Left renal cortex interstitium (tissue), 4 donors: ENCODE measurements around the gene GRK1. TPM values are rescaled to one million over a fixed set of nuclear protein-coding genes. Genes with fewer than 3 reads are reported as not detected.
"Not testable (repeated sequence)": the region's sequence is repeated elsewhere in the genome, so short reads cannot be mapped to it uniquely, and the experiment has no call there.

Experiments
- DNase-seq, 4 donors: peaks; one replicate each; pipeline ENCODE4 v3.0.0-alpha.2; 2013; ENCODE audit warnings: low read depth in 4 of 4, low spot score in 2 of 4, missing footprints in 1 of 4
- polyA plus RNA-seq, 4 donors: library from polyadenylated mRNA; unstranded; fragments of 120-200 nt; gene quantifications; one replicate each; pipeline ENCODE4 v1.2.1, GENCODE V29; 2013; ENCODE audit not compliant: insufficient read length in 4 of 4

Gene GRK1
- polyA plus RNA-seq, 4 donors = 0.11 to 0.19 (median 0.15) TPM

DNA sequence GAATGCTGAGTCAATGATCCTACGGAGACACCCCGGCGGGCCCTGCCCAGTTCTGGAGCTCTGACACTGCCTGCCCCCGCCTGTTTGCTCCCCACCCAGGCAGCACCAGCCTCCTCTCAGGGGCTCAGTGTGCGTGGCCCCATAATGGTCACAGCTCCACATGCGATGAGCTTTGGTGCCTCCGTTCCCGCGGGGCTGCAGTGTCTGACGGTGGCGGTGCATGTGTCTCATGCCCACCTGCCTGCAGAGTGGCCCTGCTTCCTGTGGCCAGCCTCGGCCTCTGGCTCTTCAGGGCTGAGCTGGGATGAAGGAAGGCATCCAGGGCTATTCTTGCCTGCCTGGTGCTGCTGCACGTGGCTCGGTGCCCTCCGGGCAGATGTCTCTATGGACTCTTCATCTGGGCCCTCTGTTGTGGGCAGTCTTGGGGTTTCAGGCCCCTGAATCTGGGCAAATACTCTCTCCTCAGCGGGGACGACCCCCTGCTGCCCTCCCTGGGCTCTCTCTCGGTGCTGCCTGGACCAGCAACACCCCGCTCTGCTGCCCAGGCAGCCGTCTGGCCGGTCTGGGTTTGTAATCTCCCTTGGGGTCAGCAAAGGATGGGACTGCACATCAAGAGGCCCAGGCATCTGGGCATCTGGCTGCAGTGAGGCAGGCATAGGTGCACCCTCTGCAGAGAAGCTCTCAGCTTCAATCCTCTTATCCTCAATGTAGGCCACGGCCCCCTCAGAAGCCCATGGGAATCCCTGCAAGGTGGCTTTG lies 72.7 kb downstream of the GRK1 start:
- no peak for DNase-seq

DNA sequence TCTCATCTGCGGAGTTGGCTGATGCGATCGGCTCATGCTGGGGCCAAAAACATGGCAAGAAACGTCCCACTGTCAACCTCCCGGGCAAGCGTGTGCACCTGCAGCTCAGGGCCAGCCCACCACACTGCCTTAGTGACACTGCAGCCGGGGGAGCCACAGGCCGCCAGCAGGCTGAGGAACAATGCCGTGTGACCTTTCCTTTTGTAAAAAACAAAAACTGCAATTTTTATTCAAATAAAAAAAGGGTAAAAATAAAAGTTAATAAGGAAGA lies 73.2 kb downstream of the GRK1 start:
- no peak for DNase-seq

DNA sequence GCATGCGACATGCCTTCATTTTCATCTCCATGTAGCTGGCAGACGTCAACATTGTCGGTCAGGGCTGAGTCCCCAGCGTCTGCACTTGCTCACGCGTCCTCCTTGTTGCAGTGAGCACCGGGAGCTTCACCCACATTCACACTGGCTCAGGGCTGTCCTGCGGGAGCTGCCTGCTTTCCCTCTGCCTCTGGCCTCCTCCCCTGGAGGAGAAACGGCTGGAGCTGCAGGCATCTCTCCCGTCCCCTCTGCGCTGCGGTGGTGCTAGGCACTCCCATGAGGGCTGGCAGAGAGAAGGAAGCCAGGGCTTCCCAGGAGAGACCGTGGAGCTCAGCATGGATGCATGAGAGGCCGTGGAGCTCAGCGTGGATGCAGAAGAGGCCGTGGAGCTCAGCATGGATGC lies 73.6 kb downstream of the GRK1 start:
- no peak for DNase-seq

DNA sequence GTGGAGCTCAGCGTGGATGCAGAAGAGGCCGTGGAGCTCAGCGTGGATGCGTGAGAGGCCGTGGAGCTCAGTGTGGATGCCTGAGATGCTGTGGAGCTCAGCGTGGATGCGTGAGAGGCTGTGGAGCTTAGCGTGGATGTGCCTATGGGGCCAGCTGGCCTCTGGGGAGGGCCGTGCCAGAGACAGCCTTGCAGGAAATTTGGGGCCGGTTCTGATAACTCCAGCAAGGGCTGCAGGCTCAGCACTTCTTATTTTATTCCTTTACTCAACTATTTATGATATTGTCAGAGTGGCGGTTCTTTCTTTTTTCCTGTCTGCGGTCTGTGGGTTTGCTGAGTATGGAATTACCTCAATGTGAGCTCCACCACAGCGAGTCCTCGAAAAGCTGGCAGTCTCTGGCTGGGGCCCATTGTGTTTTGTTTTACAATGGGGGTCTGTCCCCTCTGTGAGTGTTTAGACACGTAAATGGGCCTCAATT lies 74.2 kb downstream of the GRK1 start:
- no peak for DNase-seq

DNA sequence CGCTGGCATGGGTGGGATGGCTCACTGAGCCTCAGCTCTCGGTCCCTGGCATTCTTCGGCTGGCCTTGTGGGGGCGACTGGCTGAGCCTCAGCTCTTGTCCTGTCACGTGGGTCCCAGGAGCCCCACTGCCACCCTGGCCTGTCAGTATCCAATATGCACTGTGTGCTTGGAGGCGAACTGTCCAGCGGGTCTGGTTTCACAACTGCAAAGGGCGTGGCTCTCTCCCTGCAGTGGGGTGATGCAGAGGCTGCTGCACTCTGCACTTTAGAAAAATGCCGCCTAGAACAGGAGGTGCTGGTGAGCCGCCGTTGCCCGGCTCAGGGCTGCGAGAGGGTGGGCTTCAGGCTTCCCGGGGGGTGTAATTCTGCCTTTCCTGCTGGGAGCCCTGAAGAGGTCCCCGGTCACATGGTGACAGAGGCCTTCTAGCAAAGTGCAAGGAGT lies 75.0 kb downstream of the GRK1 start:
- DNase-seq = peak in 2 of 4 donors; percentile 45 to 51

DNA sequence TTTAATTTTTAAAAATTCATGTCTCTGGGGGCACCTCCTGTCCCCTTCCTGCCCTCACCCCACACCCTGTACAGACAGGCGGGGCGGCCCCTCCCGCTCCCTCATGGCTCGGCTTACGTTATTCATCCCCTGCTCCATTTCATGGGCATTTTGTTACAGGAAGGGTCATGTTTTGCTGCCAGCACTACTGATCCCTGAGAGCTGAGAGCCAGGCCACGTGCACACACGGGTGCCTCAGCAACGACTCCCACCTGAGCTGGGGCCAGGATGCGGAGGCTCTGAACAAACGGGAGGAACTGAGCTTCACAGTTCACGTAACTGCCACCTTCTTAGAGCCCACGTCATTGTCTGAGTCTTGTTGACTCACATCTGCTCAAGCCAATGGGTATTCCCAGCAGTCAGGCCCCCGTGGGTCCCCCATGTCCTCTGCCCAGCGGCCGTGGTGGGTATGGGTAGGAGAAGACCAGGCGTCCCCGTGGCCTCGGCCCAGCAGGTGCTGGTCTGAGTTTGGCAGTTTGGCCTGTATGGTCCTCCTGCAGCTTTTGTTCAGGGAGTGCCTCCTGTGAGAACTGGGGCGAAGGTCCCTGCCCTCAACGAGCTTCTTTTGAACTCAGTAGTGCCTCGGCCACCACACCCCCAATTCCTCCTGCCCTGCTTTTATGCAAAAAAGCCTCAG lies 75.6 kb downstream of the GRK1 start:
- DNase-seq = peak in 1 of 4 donors; percentile 29

DNA sequence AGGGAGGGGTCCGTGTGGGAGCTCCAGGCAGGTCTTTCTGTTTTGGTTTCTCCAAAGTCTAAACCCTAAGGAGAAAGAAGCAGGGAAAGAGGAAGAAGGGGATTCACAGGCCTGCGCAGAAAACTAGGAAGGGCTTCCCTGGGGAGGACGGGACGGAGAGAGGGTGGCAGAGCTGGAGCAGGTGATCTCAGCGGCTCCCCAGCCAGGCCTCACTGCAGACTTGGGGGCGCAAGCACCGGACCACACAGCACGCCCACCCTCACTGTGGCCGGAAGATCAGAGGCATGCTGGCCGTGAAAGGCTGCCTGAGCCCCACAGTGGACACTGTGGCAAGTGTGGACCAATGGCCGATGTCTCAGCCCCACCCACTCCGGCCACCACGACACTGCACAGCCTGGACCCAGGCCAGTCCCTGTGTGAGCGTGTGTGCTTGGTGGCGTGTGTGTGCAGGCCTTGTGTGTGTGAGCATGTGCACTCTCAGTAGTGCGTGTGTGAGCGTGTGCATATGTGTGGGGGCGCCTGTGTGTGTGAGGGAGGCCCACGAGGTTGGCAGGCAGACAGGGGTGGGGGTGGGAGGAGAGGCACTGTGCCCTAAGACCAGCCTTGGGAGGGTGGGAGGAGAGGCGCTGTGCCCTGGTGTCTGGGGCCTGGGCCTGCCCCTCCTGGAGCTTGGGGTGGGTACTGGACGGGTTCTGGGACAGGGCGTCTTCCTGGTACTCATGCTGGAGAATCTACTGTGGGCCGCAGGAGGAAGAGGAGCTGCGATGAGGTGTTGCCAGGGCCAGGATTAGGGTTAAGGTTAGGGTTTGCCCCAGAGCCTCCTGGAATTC lies 76.6 kb downstream of the GRK1 start:
- DNase-seq = no peak

DNA sequence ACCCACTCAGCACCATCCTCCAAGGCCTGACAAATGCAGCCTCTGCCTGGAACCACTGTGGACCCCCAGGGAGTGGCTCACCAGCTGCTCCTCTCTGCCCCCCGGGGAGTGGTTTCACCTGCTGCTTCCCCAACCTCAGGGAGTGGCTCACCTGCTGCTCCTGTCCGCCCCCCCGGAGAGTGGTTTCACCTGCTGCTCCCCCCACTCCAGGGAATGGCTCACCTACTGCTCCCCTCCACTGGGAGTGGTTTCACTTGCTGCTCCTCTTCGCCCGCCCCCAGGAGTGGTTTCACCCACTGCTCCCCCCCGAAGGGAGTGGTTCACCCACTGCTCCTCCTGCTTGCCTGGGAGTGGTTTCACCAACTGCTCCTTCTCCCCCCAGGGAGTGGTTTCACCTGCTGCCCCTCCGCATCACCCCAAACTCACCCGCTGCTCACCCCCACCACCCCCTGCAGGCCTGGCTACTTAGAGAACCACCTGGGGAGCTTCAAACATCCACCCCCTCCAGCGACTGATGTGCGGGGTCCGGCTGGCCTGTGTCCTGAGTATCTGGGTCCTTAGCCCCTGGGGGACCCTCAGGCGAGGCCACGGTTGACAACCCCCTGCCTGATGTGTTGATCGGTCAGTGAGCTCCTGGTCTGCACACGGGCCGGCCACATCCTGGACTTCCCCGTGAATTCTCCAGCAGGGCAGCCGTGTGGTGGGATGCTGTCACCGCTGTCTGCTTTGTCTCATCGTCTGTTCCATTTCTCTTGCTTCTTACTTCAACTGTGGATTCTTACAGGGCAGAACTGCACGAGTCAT lies 77.4 kb downstream of the GRK1 start:
- DNase-seq = no peak

DNA sequence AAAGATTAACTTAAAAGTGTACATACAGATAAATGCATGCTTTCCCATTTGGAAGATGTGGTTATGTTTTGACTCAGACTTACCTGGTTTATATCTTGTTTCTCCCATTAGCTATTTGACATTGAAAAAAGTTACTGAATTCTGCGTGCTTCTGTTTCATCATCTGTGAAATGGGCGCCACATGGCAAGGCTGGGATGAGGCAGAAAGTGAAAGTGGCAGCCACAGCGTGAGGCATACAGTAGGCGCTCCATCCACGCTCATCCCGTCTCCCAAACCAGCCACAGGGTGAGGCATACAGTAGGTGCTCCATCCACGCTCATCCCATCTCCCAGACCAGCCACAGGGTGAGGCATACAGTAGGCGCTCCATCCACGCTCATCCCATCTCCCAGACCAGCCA lies 78.0 kb downstream of the GRK1 start:
- no peak for DNase-seq

DNA sequence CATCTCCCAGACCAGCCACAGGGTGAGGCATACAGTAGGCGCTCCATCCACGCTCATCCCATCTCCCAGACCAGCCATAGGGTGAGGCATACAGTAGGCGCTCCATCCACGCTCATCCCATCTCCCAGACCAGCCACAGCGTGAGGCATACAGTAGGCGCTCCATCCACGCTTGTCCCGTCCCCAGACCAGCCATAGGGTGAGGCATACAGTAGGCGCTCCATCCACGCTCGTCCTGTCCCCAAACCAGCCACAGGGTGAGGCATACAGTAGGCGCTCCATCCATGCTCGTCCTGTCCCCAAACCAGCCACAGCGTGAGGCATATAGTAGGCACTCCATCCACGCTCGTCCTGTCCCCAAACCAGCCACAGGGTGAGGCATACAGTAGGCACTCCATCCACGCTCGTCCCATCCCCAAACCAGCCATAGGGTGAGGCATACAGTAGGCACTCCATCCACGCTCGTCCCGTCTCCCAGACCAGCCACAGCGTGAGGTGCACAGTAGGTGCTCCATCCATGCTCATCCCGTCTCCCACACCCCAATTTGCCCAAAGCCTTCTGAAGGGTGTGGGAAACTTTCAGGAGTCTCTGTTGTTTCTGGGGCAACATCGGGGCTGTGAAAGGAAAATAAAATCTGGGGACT lies 78.6 kb downstream of the GRK1 start:
- not testable (repeated sequence) for DNase-seq

DNA sequence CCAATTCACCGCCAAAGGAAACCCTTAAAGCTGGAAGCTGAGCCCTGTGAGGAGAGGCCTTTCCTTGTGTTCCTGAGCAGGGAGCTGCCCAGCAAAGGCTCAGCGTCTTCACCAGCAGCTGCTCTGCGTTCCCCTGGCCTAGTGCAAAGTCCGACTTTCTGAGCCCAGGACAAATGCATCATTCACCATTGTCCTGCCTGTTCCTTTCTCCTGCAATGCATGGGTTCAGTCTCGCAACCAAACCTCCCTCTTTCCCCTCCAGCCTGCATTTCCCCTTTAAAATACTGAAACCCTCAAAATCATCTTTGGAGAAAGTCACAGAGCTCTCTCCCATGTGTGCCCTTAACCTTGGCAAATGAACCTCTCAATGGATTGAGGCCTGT lies 79.1 kb downstream of the GRK1 start:
- no peak for DNase-seq

DNA sequence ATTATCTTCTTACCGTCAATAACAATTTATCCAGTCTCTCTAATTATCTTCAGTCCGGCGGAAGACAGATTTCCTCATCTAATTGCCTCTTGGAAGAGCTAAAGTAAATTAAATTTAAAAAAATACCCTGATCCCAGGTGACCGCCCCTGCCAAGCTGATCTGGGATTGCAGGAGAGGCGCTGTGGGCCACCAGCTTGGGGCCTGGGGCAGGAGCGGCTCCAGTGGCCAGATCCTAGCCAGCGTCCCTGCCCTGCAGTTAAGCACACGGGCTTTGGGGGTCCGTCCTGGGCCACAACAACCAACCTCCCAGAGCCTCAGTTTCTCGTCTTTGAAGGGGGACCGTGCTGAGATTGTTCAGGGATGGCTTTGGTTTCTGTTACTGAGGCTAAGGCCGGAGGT lies 79.7 kb downstream of the GRK1 start:
- no peak for DNase-seq

DNA sequence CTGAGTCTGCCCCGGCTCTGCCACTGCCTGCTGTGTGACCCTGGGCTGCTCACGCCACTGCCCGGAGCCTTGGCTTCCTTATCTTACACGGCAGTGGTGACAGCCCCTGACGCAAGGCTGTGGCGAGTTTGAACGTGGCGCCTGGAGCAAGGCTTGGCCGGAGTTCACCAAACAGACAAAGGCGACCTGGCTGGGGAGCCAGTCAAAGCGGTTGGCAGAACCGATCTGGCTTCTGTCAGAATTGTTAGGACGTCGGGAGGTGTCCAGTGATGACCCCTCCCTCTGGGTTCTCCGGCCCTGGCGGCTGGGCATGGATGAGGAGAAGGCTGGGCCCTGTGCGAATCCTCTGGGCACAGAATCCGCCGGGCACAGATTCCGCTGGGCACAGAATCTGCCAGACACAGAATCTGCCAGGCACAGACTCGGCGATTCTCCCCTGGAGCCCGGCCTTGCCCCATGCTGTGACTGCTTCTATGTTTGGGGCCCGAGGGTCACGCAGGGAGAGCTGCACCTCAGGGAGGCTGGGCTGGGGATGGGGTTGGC lies 80.3 kb downstream of the GRK1 start:
- DNase-seq = no peak

DNA sequence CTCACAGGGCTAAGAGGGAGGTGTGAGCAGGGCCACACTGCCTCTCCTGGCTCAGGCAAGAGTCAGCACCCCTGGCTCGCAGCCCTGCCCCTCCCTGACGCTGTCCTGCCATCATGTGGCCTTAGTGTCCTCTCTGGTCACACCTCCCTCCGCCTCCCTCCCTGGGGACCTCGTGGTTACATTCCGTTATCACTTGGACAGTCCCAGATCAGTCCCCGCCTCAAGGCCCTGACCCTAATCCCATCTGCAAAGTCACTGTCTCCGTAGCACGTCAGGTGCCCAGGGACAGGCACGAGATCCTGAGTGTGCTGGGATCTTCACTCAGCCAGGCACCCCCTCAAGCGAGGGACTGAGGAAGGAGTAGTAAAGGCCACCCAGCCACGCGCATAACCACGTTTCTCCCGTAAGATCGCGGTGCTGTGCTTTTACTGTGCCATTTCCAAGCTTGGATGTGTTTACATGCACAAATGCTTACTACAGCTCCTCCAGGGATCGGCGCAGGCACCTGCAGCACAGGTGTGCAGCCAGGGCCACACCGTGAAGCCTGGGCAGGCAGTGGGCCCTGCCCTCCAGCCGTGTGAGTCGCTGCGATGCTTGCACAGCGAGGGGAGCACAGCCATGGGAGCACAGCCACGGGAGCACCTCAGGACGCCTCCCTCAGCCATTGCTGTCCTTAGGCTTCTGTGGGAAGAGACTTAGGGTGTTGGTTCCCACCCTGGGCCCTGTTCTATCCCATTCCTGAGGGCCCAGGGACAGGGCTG lies 81.3 kb downstream of the GRK1 start:
- no peak for DNase-seq

DNA sequence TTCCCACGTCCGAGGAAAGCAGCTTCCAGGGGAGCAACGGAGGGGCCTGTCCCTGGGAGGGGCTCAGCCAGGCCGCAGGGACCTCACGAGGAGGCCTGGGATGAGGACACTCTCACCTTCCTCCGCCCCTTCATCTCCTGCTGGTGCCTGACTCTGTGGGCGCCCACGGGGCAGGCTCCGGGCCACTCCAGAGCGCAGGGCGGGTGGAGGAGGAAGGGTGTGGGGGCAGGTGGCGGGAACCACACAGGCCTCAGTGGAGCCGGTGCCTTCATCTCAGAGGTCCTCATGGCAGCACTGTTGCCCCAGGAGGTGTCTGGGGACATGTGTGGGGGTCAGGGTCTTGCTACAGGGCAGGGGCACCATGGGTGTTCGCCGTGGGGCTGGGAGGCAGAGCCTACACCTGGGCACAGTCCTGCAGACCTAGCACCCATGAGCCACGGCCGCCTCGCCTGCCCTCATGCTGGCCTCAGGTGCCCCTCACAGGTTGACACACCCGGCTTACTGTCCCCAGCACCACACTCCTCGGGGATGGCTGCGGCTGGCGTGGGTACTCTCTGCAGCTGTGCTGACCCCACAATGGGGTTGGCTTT lies 81.9 kb downstream of the GRK1 start:
- no peak for DNase-seq

DNA sequence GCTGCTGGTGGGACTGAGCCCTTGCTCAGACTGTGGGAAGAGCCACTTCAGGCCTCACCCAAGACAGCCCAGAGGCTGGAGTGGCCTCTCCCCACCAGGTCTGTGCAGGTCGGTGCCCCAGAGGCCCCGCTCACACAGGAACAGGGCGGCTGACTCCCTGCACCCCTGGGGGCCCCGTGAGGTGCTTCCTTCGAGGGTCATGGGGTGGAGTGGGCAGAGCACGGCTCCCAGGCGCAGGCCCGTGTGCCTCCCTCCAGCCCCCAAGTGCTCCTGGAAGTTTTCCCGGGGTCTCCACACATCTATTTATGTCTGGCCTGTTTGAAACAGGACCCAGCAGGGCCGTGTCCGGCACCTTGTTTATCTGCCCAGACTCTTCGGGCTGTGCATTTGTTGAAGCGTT lies 82.5 kb downstream of the GRK1 start:
- no peak for DNase-seq

DNA sequence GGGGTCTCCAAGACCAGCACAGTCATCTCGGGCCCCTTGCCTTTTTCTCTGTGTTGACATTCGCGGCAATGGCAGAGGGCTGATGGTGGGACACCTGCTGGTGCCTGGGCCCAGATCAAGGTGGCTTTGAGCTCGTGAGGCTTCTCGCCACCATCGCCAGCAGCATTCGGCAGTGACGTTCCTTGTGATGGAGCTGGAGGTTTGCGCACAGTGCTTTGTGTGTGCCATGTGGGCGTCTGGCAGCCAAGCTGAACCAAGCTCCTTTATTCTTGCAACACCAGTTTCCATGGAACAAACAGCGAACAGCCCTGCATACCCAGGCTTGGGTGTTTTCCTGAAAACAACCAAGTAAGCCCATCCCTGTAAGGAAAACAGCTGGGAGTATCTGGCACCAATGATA lies 82.9 kb downstream of the GRK1 start:
- DNase-seq = no peak

DNA sequence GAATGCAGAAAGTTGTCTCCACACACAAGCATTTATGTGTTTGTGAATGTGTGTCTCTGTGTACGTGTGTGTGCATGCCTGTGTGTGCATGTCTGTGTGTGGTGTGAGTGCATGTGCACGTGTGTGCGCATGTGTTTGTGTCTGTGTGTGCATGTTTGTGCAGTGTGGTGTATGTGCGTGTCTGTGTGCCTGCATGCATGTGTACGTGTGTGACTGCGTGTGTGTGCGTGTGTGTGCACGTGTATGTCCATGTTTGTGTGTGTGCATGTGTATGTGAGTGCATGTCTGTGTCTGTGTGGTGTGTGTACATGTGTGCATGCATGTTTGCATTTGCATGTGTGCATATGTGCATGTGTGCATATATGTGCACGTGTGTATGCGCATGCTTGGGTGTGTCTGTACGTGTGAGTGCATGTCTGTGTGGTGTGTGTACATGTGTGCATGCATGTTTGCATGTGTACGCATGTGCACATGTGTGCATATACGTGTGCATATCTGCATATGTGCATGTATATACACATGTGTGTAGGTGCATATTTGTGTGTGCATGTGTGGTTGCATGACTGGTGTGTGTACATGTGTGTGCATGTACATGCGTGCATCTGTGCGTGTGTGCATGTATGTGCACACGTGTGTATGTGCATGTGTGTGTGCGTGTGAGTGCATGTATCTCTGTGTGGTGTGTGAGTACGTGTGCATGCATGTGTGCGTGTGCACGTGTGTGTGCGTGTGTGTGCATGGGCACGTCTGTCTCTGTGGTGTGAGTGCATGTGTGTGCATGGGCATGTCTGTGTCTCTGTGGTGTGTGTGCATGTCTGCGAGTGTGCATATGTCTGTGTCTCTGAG lies 83.8 kb downstream of the GRK1 start:
- no peak for DNase-seq
